ENCODE measurements around the gene ITGBL1.

GRCh38 chr13:101487438-101487830 is 35.0 kb downstream of the ITGBL1 start:
- TF ChIP-seq POLR2A (IDR thresholded peaks at IDR 0.05) (no peak), CTCF (IDR thresholded peaks at IDR 0.05) (no peak)

Measured in lower leg skin (tissue), 3 donors.